ENCODE results near the gene ISG20L2.

ISG20L2 gene

GRCh38 chr1:156740237-156740740 lies 11.7 kb upstream of the ISG20L2 start:
- no peak for DNase-seq

GRCh38 chr1:156738916-156739315 lies 10.3 kb upstream of the ISG20L2 start:
- DNase-seq: no peak

- DNase-seq: no peak
These were observed 9.8 kb upstream of the ISG20L2 start for GRCh38 chr1:156738407-156738806.

- DNase-seq: no peak
These were observed 5.5 kb upstream of the ISG20L2 start for GRCh38 chr1:156733989-156734584.

GRCh38 chr1:156727926-156728598 lies 504 bp downstream of the ISG20L2 start, which contains the start of gene METTL25B:
Gene METTL25B, plus strand, starts transcription at chr1:156728469. Its CDS starts 636 bp downstream, at chr1:156729105.
- DNase-seq: peak; percentile 81

GRCh38 chr1:156727492-156727891 lies 1.1 kb downstream of the ISG20L2 start:
- DNase-seq: no peak

- DNase-seq: peak; percentile 58
These were observed 1.9 kb downstream of the ISG20L2 start for GRCh38 chr1:156726549-156727226.

GRCh38 chr1:156725683-156726280 lies 2.8 kb downstream of the ISG20L2 start:
- peak; percentile 77 for DNase-seq

GRCh38 chr1:156721535-156721934 lies 7.0 kb downstream of the ISG20L2 start:
- no peak for DNase-seq

GRCh38 chr1:156721131-156721530 lies 7.4 kb downstream of the ISG20L2 start:
- DNase-seq: no peak

- no peak for DNase-seq
These were observed 11.2 kb downstream of the ISG20L2 start for GRCh38 chr1:156717351-156717750.

- DNase-seq: no peak
These were observed 13.7 kb downstream of the ISG20L2 start for GRCh38 chr1:156714830-156715229.

GRCh38 chr1:156712626-156713025 lies 15.9 kb downstream of the ISG20L2 start:
- DNase-seq: no peak

GRCh38 chr1:156711011-156711817 lies 17.4 kb downstream of the ISG20L2 start:
- no peak for DNase-seq

GRCh38 chr1:156709757-156710489 lies 18.6 kb downstream of the ISG20L2 start:
- no peak for DNase-seq

- no peak for DNase-seq
These were observed 19.5 kb downstream of the ISG20L2 start for GRCh38 chr1:156709031-156709430.

- no peak for DNase-seq
These were observed 20.3 kb downstream of the ISG20L2 start for GRCh38 chr1:156708218-156708661.

- no peak for DNase-seq
These were observed 20.9 kb downstream of the ISG20L2 start for GRCh38 chr1:156707417-156708217.

GRCh38 chr1:156706657-156707416 lies 21.7 kb downstream of the ISG20L2 start:
- DNase-seq: peak; percentile 28

Data from activated naive CD4-positive, alpha-beta T cell treated with anti-CD3 and anti-CD28 coated beads, Interleukin-2, amount 50 U/mL, for 16 hours (primary cell).